ENCODE measurements around the gene TUB.

- TF ChIP-seq CTCF (conservative IDR thresholded peaks at IDR 0.05 in 1 of 2, IDR thresholded peaks at IDR 0.05 in 1 of 2; ENCODE audit: low read depth in 1 of 2, low read length in 2 of 2) = no peak
- no peak for TF ChIP-seq EZH2 (IDR thresholded peaks at IDR 0.05; ENCODE audit: low read length, missing control alignments)
Measured at GRCh38 chr11:8095371-8095770, 14.4 kb downstream of the TUB start.

All from fibroblast of lung (primary cell).